AG10803 (cell line): ENCODE measurements around the gene PHACTR2.
A peak's percentile ranks its signal among the peaks of the same experiment; 100 is the strongest.
"Not testable (repeated sequence)": the region's sequence is repeated elsewhere in the genome, so short reads cannot be mapped to it uniquely, and the experiment has no call there.

Source experiments
- DNase-seq: peaks from one replicate; pipeline ENCODE4 v3.0.0; 2010; ENCODE audit warnings: low read depth
- H3K4me3 ChIP-seq: 2 replicates; pipeline ENCODE4 v1.5.1; 2011; ENCODE audit warnings: mild to moderate bottlenecking, low read length, control low read depth
- TF ChIP-seq, protein P1 (sequence below): conservative IDR thresholded peaks from 2 replicates; pipeline ENCODE4 v1.5.1; 2011; ENCODE audit warnings: mild to moderate bottlenecking, low read length, control low read depth, inconsistent platforms

Gene PHACTR2

DNA sequence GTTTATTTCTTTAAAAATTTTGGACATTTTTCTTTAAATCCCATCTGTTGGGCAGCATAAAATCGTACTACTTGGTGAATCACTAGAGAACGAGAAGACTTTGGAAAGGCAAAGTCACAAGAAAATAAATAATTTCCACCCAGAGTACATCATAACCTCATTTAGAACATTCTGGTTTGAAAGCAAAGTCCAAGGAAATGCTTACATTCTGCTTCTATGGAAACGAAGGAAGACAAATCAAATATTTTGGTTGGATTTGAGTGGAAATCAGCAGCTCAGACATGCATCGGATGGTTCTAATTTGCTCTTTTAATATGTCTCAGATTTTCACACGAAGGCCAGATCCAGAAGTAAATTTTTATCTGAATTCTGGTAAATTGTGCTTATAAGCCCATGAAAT is 104.7 kb downstream of the PHACTR2 start:
- peak; percentile 90 for DNase-seq
- TF ChIP-seq, protein P1, sequence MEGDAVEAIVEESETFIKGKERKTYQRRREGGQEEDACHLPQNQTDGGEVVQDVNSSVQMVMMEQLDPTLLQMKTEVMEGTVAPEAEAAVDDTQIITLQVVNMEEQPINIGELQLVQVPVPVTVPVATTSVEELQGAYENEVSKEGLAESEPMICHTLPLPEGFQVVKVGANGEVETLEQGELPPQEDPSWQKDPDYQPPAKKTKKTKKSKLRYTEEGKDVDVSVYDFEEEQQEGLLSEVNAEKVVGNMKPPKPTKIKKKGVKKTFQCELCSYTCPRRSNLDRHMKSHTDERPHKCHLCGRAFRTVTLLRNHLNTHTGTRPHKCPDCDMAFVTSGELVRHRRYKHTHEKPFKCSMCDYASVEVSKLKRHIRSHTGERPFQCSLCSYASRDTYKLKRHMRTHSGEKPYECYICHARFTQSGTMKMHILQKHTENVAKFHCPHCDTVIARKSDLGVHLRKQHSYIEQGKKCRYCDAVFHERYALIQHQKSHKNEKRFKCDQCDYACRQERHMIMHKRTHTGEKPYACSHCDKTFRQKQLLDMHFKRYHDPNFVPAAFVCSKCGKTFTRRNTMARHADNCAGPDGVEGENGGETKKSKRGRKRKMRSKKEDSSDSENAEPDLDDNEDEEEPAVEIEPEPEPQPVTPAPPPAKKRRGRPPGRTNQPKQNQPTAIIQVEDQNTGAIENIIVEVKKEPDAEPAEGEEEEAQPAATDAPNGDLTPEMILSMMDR, result no peak
- H3K4me3 ChIP-seq, result no peak overlapping the region

DNA sequence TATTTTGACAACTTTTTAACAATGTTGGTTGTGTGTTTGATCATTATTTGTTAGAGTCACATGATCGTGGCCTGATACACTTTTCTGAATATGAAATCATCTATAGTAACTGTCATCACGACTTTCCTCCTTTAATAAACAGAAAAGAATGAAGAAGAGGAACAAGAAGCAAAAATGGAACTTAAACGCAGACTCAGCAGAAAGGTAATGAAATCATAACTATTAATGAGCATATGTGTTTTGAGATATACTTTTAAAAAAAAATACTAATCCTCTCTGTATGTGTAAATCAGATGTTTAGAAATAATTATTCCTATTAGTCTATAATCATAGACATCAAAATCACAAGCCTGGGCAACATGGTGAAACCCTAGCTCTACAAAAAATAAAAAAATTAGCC is 105.3 kb downstream of the PHACTR2 start:
- TF ChIP-seq, protein P1, result no peak
- no peak for DNase-seq
- no peak overlapping the region for H3K4me3 ChIP-seq

DNA sequence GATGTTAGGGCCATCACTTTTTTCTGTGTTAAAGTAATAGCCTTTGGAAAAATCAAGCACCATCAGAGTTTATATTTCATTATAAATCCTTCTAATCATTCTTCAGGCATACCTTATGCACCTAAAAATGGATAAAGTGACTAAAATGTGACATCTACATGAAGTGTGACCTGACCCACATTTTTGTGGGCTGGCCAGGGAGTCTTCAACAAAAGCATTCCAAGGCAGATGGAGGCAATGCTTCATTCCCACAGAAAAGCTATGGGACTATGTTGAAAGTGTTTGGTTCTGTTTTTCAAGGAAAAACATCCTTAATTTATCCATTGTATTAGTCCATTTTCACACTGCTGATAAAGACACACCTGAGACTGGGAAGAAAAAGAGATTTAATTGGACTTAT is 106.6 kb downstream of the PHACTR2 start:
- TF ChIP-seq, protein P1, result no peak
- no peak overlapping the region for H3K4me3 ChIP-seq
- peak; percentile 37 for DNase-seq

DNA sequence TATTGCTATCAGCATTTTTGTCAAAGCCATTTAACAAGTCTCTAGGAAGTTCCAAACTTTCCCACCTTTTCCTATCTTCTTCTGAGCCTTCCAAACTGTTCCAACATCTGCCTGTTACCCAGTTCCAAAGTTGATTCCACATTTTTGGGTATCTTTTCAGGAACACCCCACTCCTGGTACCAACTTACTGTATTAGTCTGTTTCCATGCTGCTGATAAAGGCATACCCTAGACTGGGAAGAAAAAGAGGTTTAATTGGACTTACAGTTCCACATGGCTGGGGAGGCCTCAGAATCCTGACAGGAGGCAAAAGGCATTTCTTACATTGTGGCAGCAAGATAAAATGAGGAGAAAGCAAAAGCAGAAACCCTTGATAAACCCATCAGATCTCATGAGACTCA is 108.6 kb downstream of the PHACTR2 start:
- H3K4me3 ChIP-seq, DNase-seq: not testable (repeated sequence)

GRCh38 chr6:143792402-143793279 is 114.9 kb downstream of the PHACTR2 start:
- no peak overlapping the region for H3K4me3 ChIP-seq
- DNase-seq, result no peak
- TF ChIP-seq, protein P1, result no peak

GRCh38 chr6:143793280-143793619 is 115.5 kb downstream of the PHACTR2 start:
- TF ChIP-seq, protein P1, result no peak
- no peak for DNase-seq

DNA sequence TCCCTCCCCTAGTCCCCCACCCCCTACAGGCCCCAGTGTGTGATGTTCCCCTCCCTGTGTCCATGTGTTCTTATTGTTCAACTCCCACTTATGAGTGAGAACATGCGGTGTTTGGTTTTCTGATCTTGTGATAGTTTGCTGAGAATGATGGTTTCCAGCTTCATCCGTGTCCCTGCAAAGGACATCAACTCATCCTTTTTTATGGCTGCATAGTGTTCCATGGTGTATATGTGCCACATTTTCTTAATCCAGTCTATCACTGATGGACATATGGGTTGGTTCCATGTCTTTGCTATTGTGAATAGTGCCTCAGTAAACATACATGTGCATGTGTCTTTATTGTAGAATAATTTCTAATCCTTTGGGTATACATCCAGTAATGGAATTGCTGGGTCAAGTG is 118.8 kb downstream of the PHACTR2 start:
- H3K4me3 ChIP-seq, DNase-seq: not testable (repeated sequence)

More at GRCh38 chr6:143793280-143793619, 115.5 kb downstream of the PHACTR2 start:
- no peak overlapping the region for H3K4me3 ChIP-seq

GRCh38 chr6:143798487-143798886 is 120.7 kb downstream of the PHACTR2 start:
- DNase-seq, H3K4me3 ChIP-seq: not testable (repeated sequence)
